T follicular helper cell (primary cell): Measurements from ENCODE around the gene APEH.

ENCODE experiments used
- DNase-seq: peaks from one replicate; pipeline ENCODE4 v3.0.0-alpha.2; 2020; ENCODE audit warnings: low read depth
- total RNA-seq, 2 experiments: gene quantifications; one replicate each; lab custom pipeline; 2026; lab: John Stamatoyannopoulos, UW

Gene APEH
- 123 to 132 reads per million in 2 experiments for total RNA-seq

DNA sequence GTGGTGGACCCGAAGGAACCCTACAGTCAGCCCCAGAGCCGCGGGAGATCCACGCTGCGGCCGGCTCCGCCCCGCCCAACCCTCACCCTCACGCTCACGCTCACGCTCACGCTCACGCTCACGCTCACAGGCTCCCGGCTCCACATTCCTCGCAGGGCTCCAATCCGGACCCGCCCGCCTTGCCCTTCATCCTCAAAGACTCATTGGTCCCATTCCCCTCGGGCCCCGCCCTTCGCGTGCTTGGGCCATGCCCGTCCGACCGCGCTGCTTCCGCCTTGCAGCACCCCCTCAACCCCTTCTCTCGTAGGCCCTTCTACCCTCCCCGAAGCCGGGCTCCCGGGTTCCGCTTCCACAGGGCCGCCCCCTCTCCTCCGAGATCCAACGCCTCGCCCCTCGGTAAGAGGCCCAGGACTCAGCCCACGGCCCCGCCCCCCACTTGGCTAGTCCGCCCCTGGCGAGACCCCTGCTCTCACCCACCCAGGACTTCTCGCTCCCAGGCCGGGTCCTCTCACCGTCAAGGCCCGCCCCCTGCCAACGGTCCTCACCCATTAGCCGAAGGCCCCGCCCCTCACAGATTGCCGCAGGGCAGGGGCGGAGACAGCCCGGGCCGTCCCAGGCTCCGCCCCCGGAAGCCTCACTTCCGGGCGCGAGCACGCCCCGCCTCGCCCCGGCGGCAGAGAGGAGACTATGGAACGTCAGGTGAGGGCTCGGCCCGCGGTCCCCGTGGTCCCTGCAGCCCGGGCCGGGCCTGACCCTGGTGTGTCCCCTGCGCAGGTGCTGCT lies at the start of gene APEH:
APEH (plus strand) TSS at position 637 of the 782 bp plus-strand sequence; CDS start at position 688, 51 bp downstream.
- peak; percentile 95 for DNase-seq

GRCh38 chr3:49625071-49625470 lies 49.1 kb upstream of the APEH start:
- DNase-seq, result no peak

DNA sequence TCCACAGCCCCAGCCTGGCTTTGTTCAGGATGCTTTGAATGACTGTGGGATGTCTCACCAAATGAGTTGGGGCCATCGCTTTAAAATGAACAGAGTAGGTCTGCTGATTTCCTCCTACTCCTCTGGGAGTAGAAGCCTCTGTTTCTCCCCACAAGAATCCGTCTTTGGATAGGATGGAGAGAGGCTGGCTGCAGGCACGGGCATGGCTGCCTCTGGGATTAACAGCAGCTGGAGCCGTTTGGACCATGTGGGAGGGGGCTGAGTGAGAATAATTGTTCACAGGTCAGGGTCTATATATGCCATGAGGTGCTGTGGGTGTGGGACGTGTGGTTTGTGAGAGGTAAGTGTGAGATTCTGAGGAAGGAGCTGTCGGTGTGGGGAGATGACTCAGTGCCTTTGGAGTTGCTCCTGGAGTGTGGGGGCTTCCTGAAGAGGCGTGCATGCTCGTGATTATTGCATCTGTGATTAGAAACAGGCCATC lies 48.0 kb upstream of the APEH start:
- DNase-seq, result no peak

GRCh38 chr3:49626796-49627195 lies 47.4 kb upstream of the APEH start:
- no peak for DNase-seq

GRCh38 chr3:49627634-49628033 lies 46.5 kb upstream of the APEH start:
- DNase-seq, result no peak

GRCh38 chr3:49628249-49628648 lies 45.9 kb upstream of the APEH start:
- no peak for DNase-seq

DNA sequence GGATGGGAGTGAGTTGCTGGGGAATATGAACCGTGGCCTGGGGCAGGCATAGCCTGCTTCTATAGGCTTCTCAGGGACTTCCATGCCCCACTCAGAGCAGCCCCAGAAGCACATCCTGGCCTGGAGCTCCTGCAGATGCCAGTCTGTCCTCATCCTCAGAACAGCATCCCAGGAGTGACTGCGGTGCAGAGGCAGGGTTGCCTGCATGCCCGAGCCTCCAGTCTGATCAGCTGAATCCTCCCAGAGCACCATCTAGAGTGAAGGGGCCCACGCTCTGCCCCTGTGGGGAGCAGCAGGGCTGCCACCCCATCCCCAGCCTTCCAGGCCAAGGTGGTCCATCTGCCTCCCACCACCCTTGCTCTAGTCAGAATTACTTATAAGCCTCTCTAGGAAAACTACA lies 44.7 kb upstream of the APEH start:
- DNase-seq, result no peak

- DNase-seq, result no peak
These were observed 44.3 kb upstream of the APEH start for GRCh38 chr3:49629866-49630265.

DNA sequence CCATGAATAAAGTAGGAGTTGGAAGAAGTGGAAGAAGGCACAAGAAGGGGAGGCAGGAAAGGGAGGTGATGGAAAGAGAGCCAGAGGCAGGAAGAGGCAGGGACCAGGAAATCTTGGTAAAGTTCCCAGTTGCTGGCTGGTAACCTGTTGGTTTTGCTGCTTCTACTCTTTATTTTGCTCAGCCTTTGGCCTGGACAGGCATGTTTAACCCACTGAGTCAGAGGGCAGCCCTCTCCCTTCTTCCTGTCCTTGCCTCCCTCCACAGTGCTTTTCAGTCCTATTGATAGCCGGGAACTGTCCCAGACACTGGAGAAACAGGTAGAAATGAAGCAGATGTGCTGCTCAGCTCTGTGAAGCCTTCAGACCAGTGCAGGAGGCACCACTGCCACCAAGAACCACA lies 43.4 kb upstream of the APEH start:
- DNase-seq, result no peak

DNA sequence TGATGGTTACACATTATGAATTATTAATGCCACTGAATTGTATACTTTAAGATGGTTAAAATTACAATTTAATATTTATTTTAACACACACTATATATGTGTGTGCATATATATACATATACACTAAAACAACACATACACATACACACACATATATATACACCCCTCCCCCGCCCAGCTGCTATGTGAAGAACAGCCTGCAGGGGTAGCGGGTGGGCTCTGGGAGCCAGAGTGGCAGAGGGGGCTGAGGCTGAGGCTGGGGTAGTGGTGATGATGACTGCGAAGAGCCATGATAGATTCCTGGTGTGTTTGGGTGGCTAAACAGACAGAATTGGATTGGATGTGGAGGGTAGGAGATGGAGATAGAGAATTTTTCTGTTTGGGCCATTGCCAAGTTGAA lies 39.4 kb upstream of the APEH start:
- DNase-seq, result no peak

DNA sequence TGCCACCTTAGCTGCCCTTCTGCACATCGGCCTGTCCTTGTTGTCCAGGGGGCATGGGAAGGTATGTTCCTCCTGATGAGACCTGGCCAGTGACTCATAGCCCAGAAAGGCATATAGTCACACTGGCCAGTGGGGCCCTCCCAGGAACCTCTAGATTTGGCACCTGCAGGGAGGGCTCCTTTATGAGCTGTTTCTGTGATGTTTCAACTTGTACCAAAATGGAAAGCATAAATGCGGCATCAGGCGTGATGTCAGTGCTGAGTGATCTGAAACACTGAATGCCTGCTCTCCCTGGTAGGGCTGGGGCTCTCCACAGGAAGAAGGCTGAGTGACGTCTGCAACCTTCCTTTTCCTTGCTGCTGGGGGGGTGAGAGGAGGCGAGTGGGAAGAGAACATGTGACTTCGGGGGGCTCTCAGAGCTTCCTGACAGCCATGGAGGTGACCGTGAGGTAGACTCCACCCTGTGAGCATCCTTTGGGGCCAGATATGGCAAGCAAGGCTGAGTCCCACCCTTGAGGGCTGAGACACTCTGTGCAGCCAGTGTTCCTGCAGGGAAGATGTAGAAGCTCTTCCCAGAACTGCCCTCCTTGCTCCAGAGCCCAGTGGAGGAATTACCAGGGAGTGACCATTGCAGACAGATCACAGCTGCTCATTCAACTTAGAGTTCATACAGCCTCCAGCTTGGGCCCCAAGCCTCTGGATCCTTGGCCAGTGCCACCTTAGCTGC lies 37.1 kb upstream of the APEH start:
- no peak for DNase-seq

DNA sequence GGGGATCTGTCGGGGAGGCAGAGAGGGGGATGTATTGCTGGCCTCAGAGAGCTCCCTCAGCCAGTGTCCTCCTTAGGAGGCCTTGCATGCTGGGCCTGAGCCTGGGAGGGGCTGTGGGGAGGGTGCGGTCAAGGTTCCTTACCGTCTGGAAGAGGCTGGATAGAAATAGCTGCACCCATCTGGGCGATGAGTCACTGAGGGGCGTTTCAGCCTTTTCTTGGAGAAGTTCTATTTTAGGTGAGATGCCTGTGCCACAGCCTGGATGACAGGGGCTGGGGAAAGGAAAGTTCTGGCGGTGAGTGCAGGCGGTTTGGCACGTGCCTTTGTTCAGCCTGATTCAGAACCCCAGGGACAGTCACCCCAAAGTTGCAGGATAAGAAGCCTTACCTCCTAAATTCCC lies 35.7 kb upstream of the APEH start:
- no peak for DNase-seq

DNA sequence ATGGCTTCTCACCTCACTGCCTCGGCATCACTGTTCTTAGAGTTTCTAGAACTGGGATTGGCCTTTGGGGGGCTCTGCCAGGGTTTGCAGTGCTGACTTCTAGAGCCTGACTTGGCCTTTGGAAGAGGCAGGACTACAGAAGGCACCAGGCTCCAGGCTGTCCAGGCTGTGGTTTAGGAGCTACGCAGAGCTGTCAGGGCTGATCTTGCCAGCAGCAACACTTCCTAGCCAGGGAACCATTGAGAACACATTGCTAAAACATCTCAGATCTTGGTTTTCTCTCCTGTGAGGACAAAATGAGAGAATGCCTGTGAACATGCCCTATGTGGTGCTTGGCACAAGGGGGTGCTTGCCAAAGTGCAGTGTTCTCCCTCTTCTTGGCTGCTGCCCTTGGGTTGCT lies 34.6 kb upstream of the APEH start:
- DNase-seq, result no peak

DNA sequence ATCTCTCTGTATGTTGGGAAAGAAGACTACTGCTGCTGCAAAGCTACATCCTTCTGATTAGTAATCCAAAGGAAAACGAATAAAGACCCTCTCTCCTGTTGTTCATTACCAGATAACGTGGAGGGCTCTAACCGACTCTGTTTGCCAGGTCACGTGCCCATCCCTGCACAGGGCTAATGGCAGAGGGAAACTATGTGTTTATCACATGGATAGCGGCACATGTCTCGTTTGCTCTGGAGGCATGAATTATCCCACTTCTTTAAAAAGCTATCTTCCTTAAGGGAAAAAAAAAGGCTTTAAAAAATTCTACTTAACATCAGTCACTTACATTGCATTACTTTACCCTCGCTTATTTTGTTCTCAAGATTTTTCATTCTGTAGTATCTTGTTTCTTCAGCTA lies 32.9 kb upstream of the APEH start:
- no peak for DNase-seq

GRCh38 chr3:49641921-49642707 lies 32.0 kb upstream of the APEH start:
- DNase-seq, result no peak

DNA sequence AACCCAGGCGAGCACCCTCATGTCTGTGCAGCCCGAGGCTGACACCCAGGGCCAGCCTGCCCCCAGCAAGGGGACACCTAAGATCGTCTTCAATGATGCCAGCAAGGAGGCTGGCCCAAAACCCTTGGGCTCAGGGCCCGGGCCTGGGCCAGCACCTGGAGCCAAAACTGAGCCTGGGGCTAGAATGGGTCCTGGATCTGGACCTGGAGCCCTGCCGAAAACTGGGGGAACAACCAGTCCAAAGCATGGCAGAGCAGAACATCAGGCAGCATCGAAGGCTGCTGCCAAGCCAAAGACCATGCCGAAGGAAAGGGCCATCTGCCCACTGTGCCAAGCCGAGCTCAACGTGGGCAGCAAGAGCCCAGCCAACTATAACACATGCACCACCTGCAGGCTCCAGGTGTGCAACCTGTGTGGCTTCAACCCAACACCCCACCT lies 31.4 kb upstream of the APEH start:
- no peak for DNase-seq

DNA sequence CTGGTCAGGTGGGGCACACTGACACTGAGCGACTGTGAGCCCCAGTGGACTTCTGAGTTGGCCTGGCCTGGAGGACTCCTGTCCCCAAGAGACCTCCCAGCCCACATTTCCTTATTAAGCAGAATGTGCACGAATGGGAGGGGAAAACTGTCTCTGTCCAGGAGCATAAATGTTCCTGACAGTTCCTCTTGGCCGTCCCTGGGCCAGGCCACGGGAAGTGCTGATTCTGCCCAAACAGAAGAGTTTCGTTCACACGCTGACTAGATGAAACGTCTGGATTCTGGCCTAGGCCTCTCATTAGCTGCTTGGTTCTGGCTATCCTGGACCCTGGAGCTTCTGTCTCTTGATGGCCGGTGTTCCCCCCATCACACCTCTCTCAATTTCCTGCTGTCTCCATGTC lies 29.5 kb upstream of the APEH start:
- no peak for DNase-seq

DNA sequence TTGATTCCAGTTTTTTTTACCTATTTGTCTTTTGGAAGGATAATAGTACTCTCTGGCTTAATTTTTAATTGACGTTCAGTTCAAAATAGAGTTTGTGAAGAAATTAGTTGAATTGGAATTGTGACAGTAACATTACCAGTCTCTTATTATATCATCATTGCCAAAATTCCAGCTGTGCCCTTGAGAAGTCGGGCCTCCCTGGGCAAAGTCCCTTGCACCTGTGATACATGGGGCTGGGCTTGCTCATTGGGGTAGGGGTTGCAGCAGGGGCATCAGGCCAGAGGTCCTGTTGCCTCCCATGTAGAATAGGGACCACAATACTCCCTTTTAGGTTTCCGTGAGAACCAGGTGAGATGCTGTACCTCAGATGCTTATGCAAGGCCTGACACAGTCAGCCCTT lies 27.9 kb upstream of the APEH start:
- no peak for DNase-seq

GRCh38 chr3:49647741-49648140 lies 26.4 kb upstream of the APEH start:
- DNase-seq, result no peak

GRCh38 chr3:49648354-49649019 lies 25.7 kb upstream of the APEH start:
- DNase-seq, result no peak

GRCh38 chr3:49649576-49649975 lies 24.6 kb upstream of the APEH start:
- DNase-seq, result no peak

DNA sequence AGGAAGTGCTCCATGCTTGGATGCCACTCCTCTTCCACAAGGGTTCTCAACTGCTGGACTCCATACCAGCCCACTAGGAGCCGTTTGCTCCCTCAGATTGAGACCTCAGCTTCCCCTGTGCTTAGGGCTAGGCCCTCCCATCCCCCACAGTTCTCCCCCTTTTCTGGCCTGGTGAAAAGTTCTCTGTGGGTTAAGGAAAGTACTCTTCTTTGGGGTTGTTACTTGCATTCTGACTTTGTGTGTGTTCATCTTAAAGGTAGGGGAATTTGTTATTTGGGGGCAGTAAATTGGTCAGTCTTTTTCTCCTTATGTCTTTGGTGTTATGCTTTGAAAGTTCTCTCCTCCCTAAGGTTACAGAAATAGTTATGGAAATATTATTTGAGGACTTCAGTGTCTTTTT lies 24.0 kb upstream of the APEH start:
- no peak for DNase-seq
